ENCODE measurements around the gene SSTR3.

The SSTR3 gene

DNA sequence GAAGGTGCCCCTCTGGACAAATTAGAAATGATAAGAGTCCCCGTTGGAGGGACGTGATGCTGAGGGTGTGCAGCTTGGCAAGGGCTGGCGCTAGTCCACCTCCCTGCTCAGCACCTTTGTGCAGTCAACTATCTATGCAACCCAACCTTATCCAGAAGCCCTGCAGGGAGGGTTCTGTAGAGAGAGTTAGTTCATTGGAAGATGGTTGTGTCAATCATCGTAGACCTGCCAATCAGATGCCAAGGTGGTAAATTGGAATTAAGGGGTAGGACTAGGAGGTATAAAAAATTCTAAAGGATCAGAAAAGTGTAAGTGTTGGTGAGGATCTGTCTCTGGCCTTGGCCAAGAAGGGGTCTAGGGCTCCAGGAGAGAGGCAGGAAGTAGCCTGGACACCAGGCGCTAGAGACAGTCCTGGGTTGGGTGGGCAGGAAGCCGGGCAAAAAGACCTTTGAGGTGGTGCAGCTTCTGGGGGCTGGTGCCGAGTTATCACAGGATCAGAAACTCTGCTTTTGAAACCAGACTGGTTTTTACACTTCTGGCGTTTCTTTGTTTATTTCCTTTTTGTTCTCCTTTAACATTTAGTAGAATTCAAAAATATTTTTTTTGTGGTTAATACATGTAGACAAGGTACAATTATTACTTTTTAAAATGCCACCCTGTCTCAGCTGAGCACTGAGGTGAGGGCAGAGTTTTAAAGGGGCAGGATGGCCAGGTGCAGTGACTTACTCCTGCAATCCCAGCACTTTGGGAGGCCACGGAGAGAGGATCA lies 25.9 kb downstream of the SSTR3 start:
- TF ChIP-seq, protein P1, sequence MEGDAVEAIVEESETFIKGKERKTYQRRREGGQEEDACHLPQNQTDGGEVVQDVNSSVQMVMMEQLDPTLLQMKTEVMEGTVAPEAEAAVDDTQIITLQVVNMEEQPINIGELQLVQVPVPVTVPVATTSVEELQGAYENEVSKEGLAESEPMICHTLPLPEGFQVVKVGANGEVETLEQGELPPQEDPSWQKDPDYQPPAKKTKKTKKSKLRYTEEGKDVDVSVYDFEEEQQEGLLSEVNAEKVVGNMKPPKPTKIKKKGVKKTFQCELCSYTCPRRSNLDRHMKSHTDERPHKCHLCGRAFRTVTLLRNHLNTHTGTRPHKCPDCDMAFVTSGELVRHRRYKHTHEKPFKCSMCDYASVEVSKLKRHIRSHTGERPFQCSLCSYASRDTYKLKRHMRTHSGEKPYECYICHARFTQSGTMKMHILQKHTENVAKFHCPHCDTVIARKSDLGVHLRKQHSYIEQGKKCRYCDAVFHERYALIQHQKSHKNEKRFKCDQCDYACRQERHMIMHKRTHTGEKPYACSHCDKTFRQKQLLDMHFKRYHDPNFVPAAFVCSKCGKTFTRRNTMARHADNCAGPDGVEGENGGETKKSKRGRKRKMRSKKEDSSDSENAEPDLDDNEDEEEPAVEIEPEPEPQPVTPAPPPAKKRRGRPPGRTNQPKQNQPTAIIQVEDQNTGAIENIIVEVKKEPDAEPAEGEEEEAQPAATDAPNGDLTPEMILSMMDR (conservative IDR thresholded peaks at IDR 0.05): no peak
- H3K27ac ChIP-seq: peak overlapping the region; percentile 92

DNA sequence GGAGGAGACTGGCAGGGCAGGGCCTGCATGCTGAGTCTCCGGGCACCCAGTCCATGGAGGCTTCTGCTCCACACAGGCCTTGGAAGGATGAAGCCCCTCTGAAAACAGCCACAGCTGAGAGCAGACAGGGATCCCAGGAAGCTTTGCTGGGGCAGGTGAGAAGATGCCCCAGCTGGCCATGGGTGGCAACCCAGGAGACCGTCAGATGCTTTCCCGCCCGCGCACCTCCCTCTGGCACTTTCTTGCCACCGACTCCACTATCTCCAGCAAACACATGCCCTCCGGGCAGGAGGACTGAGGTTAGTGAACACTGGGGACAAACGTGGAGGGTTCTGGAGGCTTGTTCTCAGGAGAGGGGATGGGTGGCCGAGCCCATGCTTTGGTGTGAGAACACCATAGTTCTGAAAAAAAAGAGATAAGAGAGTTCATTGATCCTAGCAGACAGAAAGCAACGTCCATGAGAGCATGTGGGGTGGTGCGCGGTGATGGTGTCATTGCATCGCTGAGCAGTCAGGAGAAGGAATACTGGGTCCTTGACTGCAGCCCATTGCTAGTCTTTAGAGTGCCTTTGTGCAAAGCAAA lies 26.5 kb downstream of the SSTR3 start:
- TF ChIP-seq, protein P1 (conservative IDR thresholded peaks at IDR 0.05): no peak
- H3K27ac ChIP-seq: no peak overlapping the region

DNA sequence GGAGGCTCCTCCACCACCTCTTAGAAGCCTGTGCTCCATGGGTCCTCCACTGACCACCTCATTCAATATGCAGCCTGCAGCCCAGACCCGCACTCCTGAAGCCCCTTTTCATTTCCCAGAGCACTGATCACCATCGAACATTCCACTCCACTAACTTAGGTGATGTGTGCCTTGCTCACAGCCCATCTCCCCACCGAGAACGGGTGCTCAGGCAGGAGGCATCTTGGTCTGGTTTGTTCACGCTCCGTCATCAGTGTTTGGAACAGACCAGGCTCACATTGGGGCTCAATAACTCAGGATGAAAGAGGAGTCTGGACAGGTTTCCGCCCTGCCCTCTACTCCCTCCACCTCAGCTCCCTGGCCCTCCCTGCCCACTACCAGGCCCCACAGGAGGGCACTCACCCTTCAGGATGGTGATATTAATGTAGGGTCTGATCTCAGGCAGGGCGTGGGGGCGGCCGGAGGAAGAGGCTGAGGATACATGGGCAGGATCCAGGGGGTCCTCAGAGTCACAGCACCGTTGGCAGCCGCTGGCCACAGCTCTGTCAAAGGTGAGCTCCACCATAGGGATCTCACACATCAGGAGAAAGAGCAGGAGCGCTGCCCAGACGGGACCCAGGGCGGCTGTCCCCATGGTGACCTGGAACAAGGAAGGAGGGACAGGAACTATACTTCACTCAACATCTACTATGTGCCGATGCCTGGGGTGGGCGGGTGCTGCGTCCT lies 27.3 kb downstream of the SSTR3 start:
- TF ChIP-seq, protein P1 (conservative IDR thresholded peaks at IDR 0.05): no peak
- no peak overlapping the region for H3K27ac ChIP-seq

DNA sequence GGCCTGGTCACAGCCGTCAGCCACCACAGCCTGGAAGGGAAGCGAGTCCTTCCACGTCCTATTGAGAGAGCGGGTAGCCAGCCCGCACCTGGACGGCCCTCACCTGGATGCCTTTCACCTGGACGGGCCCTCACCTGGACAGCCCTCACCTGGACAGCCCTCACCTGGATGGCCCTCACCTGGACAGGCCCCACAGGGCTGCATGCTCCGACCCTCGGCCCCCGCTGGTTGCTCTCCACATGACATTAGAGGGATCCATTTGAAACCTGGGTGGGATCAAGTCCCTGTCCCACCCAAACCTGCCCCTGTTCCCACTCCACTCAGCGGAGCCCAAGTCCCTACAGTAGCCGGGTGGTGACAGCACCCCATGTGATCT lies 27.9 kb downstream of the SSTR3 start:
- no peak overlapping the region for H3K27ac ChIP-seq
- TF ChIP-seq, protein P1 (conservative IDR thresholded peaks at IDR 0.05): no peak

DNA sequence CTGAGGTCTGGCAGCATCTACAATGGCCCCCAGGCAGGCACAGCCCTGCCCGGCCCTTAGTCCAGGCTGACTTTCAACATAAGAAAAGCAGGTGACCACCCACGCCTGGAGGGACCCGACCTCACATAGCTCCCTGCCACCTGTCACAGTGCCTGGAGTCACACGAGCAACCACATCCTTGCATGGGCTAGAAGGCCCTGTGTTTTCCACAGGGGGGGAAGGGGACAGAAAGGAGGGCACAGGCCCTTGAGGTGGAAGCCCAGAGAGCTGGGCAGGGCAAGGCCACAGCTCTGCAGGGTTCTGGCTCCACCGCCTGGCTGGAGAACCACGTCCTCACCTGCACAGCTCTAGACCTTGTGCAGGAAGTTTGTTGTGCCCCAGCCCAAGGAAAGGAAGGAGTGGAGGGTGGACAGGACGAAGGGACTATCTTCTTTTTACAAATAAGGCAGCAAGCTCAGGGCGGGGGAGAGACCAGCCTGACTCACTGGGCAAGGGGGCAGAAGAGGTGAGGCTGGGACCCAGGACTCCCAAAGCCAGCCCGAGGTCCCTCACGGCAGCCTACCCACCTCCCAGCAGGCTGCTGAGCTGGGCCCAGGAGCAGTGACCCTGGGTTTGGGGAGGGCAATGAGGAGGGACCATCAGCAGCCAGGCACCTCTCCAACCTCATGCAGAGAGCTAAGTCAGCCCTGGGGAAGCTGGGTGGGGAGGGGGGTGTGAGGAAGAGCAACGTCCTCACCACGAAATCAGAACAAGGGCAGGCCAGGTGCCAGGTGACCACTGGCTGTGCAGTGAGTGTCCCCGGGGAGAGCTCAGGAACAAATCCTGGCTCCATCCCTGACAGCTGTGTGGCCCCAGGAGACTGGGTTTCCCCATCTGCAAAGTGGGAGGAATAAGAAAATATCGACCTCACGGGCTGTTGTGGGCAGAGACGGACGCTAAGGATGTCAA lies 28.6 kb downstream of the SSTR3 start:
- no peak overlapping the region for H3K27ac ChIP-seq
- TF ChIP-seq, protein P1 (conservative IDR thresholded peaks at IDR 0.05): no peak

DNA sequence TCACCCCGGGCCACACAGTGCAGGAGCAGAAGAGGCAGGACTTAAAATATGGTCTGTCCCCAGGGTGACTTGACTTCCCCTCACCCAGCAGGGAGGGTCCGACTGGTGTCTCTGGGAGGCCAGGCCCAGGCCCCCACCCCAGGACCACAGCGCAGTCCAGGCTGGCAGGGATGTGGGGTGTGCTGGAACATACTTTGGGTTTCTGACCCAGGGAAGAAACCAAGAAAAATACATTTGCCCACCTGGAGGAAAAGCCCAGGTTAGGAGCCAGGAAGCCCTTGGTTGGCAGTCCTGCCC lies 29.4 kb downstream of the SSTR3 start:
- TF ChIP-seq, protein P1 (conservative IDR thresholded peaks at IDR 0.05): no peak
- no peak overlapping the region for H3K27ac ChIP-seq

Data from VCaP (cell line).